SKM-1 (cell line): Measurements from ENCODE around the gene AGAP1.

Source experiments
- DNase-seq: peaks from one replicate; lab custom pipeline; 2025; ENCODE audit not compliant: unreplicated experiment; lab: John Stamatoyannopoulos, UW

Gene AGAP1

DNA sequence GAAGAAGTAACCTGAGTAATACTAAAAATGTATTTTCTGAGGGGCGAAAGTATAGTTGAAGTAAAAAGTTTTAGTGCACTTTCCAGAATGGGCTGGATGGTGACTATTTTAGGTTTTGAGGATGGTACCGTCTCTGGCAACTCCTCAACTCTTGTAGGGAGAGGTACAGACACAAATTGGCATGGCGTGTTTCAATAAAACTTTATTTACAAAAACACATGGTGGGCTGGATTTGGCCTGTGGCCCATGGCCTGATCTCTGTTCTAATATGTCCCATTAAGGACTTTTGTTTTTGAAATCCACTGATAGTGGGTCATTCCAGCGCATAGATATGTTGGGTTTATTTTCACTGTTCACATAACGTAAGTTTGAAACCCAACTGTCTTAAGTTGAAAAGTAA is 132.8 kb downstream of the AGAP1 start:
- DNase-seq: no peak

DNA sequence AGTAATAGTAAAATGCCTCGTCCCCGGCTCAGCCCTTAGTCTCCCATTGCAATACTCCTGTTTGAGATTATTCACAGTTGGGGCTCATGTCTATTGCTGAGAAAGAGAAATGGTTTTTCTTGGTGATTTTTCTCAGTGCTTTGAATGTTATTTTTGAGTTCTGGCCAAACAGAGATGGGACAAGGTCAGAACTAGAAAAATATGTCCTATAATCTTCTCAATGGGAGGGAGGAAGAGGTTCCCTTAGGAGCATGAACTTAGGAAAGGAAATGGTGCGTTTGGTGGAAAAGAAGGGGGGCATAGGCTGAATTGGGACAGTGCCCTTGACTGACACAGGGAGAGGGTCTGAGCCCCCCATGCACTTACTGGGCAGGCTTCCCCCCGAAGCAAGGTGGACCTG is 133.8 kb downstream of the AGAP1 start:
- no peak for DNase-seq

DNA sequence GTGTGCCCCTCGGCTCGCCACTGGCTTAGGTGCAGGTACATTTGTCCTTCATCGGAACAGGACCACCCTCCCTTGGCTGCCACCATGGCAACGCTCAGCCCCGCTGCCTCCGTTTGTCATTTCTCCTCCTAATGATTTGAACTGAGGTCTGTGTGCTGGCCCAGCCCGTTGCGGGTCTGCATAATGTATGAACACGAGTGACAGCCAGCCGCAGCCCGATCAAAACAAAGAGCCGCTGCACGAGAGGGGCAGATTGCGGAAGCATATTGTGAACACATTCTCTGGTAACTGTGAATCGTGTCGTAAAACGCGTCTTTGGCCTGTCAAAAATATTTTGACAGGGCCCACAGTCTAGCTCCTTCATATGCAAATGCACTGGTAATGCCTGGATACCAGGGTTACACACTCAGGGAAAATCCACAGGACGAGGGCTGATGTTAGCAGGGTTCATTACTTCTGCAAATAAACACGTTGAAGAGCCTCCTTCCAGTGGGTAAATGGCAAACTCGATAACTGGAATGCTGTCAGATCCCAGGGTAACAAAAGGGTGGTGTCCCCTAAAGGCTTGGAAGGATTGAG is 137.0 kb downstream of the AGAP1 start:
- DNase-seq: no peak

DNA sequence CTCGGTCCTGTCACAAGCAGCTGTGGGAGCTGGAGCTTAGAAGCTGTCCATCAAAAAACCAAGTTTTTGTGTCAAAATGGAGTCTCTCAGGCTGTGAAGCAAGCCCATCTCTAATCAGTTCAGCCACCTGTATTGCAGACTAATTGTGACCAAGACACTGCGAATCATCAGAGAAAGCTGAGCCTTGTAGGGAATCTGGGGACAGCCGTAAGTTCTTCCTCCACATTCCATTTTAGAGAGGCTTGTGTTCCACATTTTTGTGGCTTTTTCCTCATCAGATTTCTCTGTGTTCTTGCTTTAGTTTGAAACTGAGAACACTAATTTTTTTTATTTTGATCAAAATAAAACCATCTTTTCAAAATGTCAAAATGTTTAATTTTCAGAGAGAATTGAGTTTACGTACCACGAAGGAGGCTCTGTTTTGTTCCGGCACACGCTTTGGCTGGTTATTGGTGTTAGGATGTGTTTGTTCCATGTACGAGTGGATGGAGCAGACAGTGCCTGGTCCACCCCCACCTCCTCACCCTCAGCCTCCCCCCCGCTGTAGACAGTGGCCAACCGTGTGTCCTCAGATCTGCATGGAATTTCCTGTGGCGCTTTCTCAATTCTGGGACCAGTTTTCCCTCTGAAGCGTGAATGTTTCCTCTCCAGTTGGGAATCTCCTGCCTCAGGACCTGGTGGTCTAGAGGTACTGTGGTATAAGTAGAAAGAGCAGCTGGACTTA is 140.8 kb downstream of the AGAP1 start:
- no peak for DNase-seq

DNA sequence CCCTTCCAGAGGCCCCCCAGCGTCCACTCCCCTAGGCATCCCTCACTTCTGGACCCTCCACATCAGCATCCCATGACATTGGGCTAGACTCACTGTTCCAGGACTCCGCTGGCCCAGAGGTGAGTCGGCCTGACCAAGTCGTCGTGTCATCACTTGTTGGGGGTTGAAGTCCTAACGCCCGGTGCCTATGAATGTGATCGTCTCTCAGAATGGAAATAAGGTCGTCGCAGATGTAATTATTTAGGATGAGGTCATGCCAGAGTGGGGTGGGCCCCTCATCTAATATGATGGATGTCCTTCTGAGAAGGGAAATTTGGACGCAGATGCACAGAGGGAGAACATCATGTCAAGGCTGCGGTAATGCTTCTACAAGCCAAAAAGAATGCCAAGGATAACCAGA is 142.7 kb downstream of the AGAP1 start:
- DNase-seq: no peak

DNA sequence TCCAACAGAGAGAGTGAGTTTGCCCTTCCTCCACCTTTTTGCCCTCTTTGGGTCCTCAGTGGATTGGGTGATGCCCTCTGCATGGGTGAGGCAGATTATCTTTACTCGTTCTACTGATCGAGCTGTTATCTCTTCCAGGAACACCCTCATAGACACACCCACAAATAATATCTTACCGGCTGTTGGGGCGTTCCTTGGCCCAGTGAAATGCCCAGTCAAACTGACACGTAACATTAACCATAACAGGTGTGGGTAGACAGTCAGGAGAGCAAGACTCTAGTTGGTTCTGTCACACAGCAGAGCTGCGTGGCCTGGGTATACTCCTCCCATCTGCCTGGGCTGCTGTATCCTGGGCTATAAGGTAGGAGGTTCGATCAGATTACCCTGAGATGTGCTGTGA is 144.1 kb downstream of the AGAP1 start:
- DNase-seq: no peak

DNA sequence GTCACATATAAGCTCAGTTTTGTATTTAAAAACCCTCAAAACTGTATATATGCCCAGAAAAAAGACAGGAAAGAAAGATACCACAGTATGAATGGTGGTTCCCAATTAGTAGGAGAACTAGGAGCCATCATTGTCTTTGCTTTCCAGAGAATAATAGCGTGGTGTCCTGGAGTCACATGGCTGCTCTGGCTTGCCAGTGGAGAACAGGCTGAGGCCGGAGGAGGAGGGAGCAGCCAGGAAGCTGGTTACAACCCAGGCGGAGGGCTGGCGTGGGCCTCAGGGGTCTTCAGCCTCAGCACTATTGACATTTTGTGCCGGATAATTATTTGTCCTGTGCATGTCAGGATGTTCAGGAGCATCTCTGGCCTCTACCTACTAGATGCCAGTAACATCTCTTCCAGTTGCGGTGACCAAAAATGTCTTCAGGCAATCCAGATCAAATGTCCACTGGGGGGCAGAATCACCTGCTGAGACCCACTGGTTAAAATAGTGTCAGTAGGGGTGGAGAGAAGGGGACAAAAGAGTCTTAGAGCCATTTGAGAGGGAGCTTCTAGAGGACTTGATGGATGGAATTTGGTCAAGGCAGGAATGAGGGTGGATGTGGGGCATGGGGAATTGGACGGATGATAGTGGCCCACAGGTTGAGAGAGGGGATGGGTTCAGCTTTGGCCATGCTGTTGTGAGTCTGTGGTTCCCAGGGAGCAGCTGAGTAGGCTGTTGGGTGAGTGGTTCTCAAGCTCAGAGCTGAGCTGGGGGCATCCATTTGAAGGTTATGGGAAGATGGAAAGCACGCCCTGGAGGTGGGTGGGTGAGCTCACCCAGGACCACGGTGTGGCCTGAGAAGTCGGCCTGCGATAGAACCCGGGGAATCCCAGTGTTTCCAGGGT is 144.9 kb downstream of the AGAP1 start:
- DNase-seq: no peak

DNA sequence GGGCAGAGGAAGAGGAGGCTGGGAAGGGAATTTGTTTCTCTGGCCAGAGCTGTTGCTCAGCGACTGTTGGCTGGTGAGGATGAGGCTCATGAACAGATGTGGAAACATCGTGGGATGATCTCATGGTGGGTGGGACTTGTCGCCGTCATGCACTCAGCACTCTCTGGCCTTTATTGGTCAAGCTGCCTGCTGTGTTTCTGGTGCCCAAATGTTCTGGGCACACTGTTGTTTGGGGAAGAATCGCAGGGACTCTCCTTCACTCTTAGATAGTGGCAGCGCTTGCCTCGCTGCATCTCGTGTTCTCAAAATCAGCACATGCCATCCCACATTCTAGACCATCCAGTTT is 145.6 kb downstream of the AGAP1 start:
- DNase-seq: no peak

DNA sequence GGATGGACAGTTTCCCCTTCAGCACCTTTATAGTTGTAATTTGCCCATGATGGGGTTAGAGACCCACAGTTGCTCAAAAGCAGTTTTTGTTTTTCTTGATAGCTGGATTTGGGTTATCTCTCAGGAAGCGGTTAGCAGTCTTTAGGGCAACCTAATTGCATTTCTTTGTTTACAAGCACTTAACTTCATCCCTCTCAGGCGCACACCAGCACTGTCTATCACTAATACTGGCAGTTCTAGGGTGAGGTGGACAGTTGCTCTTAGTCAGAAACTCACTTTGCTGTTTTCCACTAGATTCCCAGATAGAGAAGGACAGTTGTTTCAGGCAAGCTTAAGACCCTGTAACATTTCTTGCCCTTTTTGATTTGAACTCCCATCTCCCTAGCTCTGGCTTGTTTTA is 146.0 kb downstream of the AGAP1 start:
- DNase-seq: no peak

DNA sequence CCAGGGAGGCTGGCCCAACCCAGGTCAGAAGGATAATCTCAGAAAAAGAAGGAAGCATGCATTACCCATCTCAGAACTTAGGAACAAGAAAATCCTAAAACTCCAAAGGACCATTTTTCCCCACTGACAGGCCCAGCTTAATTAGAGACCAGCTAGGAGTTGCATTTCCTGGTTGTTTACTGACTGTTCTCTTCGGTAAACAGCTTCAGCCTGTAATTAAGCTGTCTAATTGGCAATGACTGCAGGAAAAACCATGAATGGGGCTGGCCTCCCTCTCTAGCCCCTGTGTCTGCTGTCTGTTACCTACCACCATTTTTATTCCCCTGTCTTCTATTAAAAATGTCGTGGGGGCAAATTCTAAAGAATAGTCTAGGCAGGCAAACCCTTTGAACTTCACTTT is 146.5 kb downstream of the AGAP1 start:
- DNase-seq: no peak

DNA sequence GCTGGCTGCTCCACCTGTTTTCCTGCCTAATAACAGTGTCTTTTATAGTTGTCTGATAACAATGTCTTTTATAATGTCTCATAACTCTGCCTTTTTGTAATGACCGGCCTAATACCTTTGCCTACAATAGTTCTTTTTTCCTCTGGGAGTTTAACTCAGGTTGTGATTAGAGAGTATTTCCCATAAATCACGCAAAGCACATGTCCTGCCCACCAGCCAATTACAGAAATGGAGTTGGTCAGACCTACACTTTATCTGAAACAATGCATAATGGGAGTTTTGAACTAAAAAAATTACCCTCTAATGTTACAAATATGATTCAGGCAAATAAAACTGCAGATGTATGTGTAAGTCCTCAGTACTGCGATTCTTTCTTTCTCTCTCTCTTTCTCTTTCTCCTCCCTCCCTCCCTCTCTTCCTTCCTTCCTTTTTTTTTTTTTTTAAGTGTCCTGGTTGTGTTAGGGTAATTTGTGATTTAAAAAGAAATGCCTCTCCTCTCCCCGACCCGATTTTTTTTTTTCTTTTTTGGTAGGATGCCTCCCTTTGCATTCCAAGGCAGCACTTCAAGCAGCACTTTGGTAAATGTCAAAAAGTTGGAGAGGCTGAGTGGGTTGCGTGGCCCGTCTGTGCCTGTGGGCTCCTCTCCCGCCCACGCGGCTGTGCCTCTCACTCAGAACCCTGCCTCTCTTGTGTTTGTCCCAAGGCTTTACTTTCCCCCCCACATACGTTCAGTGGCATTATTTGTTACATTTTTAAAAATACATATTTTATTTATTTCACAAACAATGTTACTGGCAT is 147.3 kb downstream of the AGAP1 start:
- no peak for DNase-seq

DNA sequence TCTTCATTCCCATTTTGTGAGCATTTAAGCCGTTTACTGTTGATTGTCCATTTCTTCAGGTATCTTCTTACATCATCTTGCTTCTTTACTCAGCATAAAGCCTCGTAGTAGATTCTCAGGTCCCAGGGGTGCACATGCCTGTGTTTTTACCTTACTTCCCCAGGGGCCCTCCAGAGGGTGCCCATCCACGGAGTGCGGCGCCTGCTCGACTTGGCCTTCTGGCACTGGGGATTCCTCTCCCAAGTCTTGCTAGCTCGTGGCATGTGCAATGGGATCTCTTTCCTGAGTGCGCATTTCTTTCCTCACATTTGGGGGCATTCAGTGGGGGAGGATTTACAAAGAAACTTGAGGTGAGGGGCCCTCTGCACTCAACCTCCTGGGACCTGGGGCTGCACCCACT is 148.1 kb downstream of the AGAP1 start:
- DNase-seq: no peak

DNA sequence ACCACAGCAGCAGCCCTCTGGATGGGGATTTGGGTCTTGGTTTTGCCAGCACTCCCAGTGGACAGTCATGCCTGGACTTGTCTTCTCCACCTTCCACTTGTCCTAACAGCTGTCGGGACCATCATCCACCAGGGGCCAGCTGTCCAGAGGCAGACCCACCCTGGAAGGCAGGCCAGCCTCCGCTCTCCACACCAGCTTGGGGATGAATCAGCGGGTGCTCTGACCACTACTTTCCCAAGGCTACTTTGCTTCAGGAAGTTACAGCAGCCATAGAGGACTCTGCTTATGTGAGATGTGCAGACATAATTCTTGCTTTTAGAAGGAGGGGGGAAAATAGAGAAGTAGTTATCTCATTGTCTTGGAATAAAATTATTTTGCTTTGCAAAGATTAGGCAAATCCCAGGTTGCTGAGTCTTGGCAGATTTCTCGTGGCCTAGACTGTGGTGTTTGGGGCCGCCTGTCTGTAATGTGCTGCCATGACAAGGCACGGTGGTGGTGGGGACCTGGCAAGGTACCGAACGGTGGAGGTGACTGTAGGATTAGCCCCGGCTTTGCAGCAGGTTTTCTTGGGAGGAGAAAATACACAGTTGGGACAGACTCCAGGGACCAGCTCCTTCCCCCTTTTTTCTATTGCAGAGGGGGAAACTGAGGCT is 148.7 kb downstream of the AGAP1 start:
- no peak for DNase-seq

DNA sequence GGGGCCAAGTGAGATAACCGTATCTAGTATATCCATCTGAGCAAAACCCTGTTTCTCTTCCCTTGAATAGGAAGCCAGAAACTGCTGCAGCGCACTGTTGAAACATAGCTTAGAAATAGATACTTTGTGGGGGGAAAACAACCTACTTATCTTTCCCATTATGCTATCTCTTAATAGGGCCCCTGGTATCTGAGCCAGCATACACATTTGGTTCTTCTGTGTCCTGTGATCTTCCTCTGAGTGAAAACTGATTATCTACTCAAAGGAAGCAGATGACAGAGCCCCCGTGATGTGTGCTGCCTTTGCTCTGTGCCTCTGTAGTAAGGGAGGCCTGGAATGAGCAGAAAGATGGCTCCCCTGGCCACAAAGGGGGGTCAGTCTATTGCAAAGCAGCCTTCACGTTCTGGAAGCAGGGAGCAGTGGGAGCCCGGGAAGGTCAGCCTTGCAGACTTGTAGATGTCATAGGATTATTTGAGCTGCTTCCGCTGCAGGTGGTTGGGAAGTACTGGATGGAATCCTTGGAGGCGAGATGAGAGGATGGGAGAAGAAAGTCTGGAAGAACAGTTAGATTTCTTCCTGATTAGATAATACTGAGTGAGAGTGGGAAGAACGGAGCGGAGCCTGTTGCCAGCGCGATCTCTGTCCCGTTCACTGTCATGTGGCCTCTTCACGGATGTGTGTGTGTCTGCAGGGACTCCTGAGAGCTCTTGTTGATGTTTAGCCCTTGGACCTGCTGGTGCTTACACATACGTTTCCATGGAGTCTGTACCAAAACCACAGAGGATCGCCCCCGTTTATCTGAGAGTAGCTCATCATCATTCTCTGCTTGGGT is 150.1 kb downstream of the AGAP1 start:
- no peak for DNase-seq

DNA sequence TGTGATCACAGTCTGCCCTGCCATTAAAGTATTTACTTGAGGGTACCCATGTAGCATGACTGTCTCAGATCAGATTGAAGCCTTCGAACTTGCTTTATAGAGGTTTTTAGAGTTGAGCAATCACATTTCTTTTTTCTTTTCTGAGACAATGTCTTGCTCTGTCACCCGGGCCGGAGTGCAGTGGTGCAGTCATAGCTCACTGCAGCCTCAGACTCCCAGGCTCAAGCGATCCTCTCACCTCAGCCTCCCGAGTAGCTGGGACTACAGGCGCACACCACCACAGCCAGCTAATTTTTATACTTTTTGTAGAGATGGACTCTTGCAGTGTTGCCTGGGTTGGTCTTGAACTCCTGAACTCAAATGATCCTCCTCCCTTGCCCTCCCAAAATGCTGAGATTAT is 153.4 kb downstream of the AGAP1 start:
- DNase-seq: no peak

DNA sequence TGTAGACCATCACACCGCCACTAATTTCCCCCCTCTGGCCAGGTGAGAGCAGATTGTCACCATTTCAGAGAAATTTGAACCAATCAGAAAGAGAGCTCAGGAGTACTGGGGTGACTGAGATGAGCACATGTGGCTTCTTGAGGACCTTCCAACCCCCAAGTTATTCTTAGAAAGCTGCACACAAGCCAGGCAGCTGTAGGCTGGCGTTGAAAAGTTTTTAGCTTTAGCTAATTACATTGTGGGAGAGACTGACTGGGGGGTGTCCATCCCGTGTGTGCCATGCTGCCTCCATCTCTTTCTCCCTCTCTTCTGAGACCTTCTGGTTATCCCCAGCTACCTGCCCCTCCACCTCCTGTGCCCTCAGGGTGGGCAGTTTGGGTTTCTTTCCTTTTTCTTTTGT is 154.0 kb downstream of the AGAP1 start:
- DNase-seq: no peak

DNA sequence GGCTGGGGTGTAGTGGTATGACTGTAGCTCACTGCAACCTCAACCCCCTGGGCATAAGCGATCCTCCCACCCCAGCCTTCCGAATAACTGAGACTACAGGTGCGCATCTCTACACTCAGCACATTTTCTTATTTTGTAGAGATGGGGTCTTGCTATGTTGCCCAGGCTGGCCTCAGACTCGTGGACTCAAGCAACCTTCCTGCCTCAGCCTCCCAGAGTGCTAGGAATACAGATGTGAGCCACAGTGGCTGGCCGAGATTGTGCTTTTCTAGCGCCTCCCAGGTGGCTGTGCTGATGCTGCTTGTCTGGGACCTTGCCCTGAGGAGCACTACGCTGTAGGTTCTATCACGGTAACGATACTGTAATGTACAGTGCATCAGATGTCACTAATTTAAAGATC is 155.6 kb downstream of the AGAP1 start:
- no peak for DNase-seq

DNA sequence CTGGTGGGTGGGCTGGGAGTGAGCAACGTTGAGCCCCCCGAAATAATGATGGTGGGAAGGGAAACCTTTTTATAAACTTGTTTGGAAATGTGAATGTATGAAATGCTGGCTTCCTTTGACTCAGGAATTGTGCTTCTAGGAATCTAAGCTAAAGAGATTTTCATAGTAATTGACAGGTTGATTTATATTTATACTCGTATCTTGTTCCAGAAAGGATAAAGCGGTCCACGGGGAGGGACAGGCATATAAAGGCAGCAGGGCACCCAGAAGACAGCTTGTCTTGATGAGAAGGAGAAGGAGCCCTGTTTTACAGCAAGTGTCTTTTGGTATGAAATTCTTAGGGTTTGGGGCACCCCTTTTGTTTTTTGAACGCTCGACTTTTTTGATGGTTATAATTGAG is 157.8 kb downstream of the AGAP1 start:
- DNase-seq: no peak

DNA sequence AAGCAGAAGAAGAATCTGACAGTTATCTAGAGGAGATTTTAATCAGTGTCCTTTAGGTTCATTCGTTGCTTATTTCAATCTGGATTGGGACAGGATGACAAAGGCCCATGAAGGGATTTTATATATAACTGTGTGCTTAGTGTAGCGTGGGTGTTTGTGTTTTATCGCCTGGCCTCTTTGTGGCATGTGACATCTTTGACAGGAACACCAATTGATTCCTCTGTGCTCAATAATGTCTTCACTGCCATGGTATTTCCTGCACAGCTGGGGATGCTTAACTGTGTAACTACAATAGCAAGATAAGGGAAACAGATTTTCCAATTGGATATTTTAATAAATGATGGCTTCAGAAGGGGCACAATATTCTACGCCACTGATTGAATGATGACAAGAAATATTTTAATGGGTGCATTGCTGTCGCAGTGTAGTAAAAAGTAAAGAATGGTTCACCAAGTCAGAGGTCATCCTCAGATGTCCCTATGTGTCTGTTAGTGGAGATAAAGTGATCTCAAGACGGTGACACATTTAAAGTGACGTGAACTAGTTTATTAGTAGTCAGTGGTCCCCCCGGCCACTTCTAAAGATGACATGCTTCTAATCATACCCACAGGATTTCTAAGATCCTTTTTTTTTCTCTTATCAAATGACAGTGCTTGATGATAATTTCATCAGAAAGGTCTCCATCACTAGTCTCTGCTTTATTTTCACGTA is 160.4 kb downstream of the AGAP1 start:
- DNase-seq: no peak
